Ovary (tissue), 9 donors: Measurements from ENCODE around the gene ERI2. TPM values are rescaled to one million over a fixed set of nuclear protein-coding genes. Genes with fewer than 3 reads are reported as not detected.

Experiments
- DNase-seq, 5 donors: peaks; one replicate each; pipeline ENCODE4 v3.0.0-alpha.2; 2019 to 2020
- H3K27ac ChIP-seq, 2 donors: fragments of 200-600 bp; one replicate each; pipeline versions ENCODE4 v1.5.1 to v1.8.0; 2019 to 2022
- H3K27me3 ChIP-seq: fragments of 200-600 bp; one replicate; pipeline ENCODE4 v1.8.0; 2022
- H3K36me3 ChIP-seq: fragments of 200-600 bp; sonication (generic); one replicate; pipeline ENCODE4 v1.5.1; 2019
- H3K4me1 ChIP-seq: one replicate; pipeline ENCODE4 v1.8.1; 2013; ENCODE audit warnings: mild to moderate bottlenecking, moderate library complexity; ENCODE audit not compliant: insufficient read depth
- H3K4me3 ChIP-seq: fragments of 200-600 bp; sonication (generic); one replicate; pipeline ENCODE4 v1.5.1; 2017
- H3K9me3 ChIP-seq, 2 donors: fragments of 200-600 bp in 1 of 2; sonication (generic) in 1 of 2; one replicate each; pipeline versions ENCODE4 v1.5.1 to v1.8.1; 2013 to 2019; ENCODE audit warnings: mild to moderate bottlenecking in 1 of 2, moderate library complexity in 1 of 2
- CTCF ChIP-seq, 3 donors: fragments of 450-650 bp in 2 of 3; fragments of 200-600 bp in 1 of 3; IDR thresholded peaks; one replicate each; pipeline versions ENCODE4 v1.5.1 to v1.8.0; 2016 to 2022; ENCODE audit warnings: antibody characterized with exemption in 3 of 3, mild to moderate bottlenecking in 1 of 3
- EP300 ChIP-seq: sonication (generic); formaldehyde crosslinking; IDR thresholded peaks from one replicate; pipeline ENCODE4 v1.6.1; 2017; ENCODE audit warnings: antibody characterized with exemption
- POLR2A ChIP-seq: fragments of 450-650 bp; IDR thresholded peaks from one replicate; pipeline ENCODE4 v1.6.1; 2017; ENCODE audit warnings: antibody characterized with exemption, mild to moderate bottlenecking, moderate library complexity
- WGBS, 3 donors: extraction: QIAGEN DNeasy Blood & Tissue Kit in 1 of 3; methylation state at CpG; one replicate each; pipeline versions ENCODE4 v1.1.5 to v1.1.7; 2013 to 2017; 5-methylcytosine and 5-hydroxymethylcytosine counted together
- intact Hi-C, 4 donors: fragments of 100-400 bp; cut with DNase I; formaldehyde crosslinking; loops; one replicate each; pipeline versions ENCODE4 v1.11.0 to v1.15.1; 2022 to 2023
- polyA plus RNA-seq, 2 donors: library from polyadenylated mRNA; stranded (reverse); fragments of 200-250 nt in 1 of 2; fragments of 350-450 nt in 1 of 2; fragmentation: Illumina TruSeq in 1 of 2; extraction: RNeasy Lipid Tissue Mini Kit (QIAGEN cat#74804) in 1 of 2; gene quantifications; one replicate each; pipeline ENCODE4 v1.2.3, GENCODE V29; 2013 to 2014
- total RNA-seq, 7 donors: library from RNA; depleted of rRNA in 2 of 7; stranded (reverse); fragments of >200 nt in 2 of 7; fragmentation: NEBNext Ultra II Directional in 3 of 7; extraction: Animal tissue kit (Norgen Biotek cat#: 25700) in 3 of 7; gene quantifications; one replicate each; pipeline versions ENCODE4 v1.1.0 to v1.2.4, GENCODE V29; 2016 to 2023
- donor health status: DM: no; HTN: no; CAD: no; lungs with moderate emphysema.
- donor health status: DM: no; HTN: no; CAD: no.
- donor health status: Bipolar disorder and iron deficiency.
- donor health status: DM: yes; HTN: yes; CAD: no.
- donor health status: DM: no; HTN: no; CAD: no.
- donor health status: DM: yes; HTN: yes; CAD: no.

Gene ERI2
- total and polyA plus RNA-seq, 9 donors: 3.6 to 10.3 (median 6.4) TPM

GRCh38 chr16:20782470-20782869, 23.8 kb downstream of the ERI2 start:
- H3K27ac ChIP-seq: no peak overlapping the region
- no peaks in the 10 kb centered on the region for H3K9me3 ChIP-seq
- intact Hi-C loops: no loop called here
- TF ChIP-seq CTCF (IDR thresholded peaks at IDR 0.05) (no peak), POLR2A (no peak), EP300 (no peak)
- H3K36me3 ChIP-seq: no peaks in the 10 kb centered on the region
- H3K4me1 ChIP-seq: no peaks in the 10 kb centered on the region
- WGBS, 3 donors: 78 to 93% (median 86%) methylated on average over 2 of the region's 2 CpGs
- DNase-seq: no peak
- no peaks in the 10 kb centered on the region for H3K27me3 ChIP-seq
- no peak overlapping the region for H3K4me3 ChIP-seq

- Histone ChIP-seq H3K9me3 (no peaks in the 10 kb centered on the region), H3K4me3 (no peak overlapping the region), H3K27me3 (no peaks in the 10 kb centered on the region), H3K36me3 (no peaks in the 10 kb centered on the region), H3K27ac (no peak overlapping the region), H3K4me1 (no peaks in the 10 kb centered on the region)
- DNase-seq: no peak
- intact Hi-C loops: no loop called here
- 88 to 92% (median 89%) methylated on average over 1 of the region's 1 CpG for WGBS, 3 donors
- no peak for TF ChIP-seq EP300
- TF ChIP-seq CTCF (IDR thresholded peaks at IDR 0.05): no peak
- no peak for TF ChIP-seq POLR2A
Measured at GRCh38 chr16:20781697-20782096, 24.6 kb downstream of the ERI2 start.

GRCh38 chr16:20774703-20775362, 31.4 kb downstream of the ERI2 start:
- Histone ChIP-seq H3K4me3 (no peak overlapping the region), H3K9me3 (no peaks in the 10 kb centered on the region), H3K27me3 (no peaks in the 10 kb centered on the region), H3K4me1 (no peaks in the 10 kb centered on the region), H3K27ac (no peak overlapping the region), H3K36me3 (no peaks in the 10 kb centered on the region)
- intact Hi-C loops: no loop called here
- no peak for TF ChIP-seq POLR2A
- TF ChIP-seq EP300: no peak
- 80 to 87% (median 80%) methylated on average over 7 of the region's 7 CpGs for WGBS, 3 donors
- peak in 4 of 5 donors; percentile 16 to 42 (median 28) for DNase-seq

GRCh38 chr16:20773679-20774078, 32.6 kb downstream of the ERI2 start:
- H3K4me1 ChIP-seq: no peaks in the 10 kb centered on the region
- no peak for TF ChIP-seq POLR2A
- TF ChIP-seq CTCF (IDR thresholded peaks at IDR 0.05): no peak
- no peak for TF ChIP-seq EP300
- no peaks in the 10 kb centered on the region for H3K36me3 ChIP-seq
- no peak for DNase-seq
- H3K9me3 ChIP-seq: no peaks in the 10 kb centered on the region
- 88 to 93% (median 93%) methylated on average over 3 of the region's 3 CpGs for WGBS, 3 donors
- intact Hi-C loops: no loop called here
- H3K27me3 ChIP-seq: no peaks in the 10 kb centered on the region
- H3K27ac ChIP-seq: no peak overlapping the region
- no peak overlapping the region for H3K4me3 ChIP-seq

GRCh38 chr16:20768818-20769217, 37.5 kb downstream of the ERI2 start:
- Histone ChIP-seq H3K9me3 (no peaks in the 10 kb centered on the region), H3K36me3 (no peaks in the 10 kb centered on the region), H3K4me1 (peaks cover 5% of the 10 kb centered on the region), H3K4me3 (no peak overlapping the region), H3K27me3 (no peaks in the 10 kb centered on the region), H3K27ac (no peak overlapping the region)
- TF ChIP-seq EP300: no peak
- TF ChIP-seq CTCF (IDR thresholded peaks at IDR 0.05): no peak
- TF ChIP-seq POLR2A: no peak
- WGBS, 3 donors: 29 to 97% (median 46%) methylated on average over 1 of the region's 1 CpG
- no peak for DNase-seq
- intact Hi-C loops: no loop called here
